Ecto neural progenitor cell (in vitro differentiated cells): ENCODE measurements around the gene YPEL1.
A peak's percentile ranks its signal among the peaks of the same experiment; 100 is the strongest.

Source experiments
- DNase-seq: peaks from one replicate; pipeline ENCODE4 v3.0.0-alpha.2; 2018; ENCODE audit warnings: low spot score

Gene YPEL1

DNA sequence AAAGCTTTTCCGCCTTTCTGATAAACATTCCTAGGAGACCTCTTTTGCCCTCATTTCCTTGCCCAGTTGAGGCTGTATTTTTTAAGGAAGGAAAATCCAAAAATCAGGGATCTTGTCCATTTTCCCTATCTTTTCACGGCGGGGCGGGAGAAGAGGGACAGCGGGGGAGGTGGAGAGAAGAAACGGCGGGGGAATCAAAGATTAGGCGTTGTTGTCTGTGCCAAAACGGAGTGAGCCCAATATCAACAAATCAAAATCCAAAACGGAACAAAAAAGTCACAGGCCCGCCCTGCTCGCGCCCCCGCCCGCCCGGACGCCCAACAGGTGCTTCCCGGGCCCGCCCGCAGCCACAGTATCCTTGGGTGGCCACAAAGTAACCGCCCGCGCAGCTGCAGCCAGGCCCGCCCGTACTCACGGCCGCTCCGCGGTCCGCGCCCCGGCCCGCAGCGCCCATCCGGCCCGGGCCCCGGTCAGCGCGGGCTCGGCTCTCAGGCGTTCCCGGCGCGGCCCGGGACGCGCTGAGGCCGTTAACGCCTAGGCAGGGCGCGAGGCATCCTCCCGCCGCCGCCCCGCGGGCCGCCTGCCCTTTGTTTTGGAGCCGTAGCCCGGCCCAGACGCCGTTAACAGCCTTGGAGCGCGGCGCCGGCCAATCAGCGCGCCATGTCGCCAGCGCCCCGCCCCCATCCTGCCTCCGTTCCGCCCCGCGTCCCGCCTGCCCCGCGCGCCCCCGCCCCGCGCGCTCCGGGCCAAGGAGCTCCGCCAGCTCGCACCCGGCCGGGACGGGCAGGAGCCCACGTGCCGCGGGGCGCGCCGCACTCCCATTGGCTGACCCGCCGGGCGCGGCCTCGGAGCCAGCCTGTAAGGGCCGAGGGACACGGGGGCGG is at the start of gene YPEL1:
Gene YPEL1, minus strand, starts transcription at position 595 of the 884 bp plus-strand sequence. CDS start 25,050 bp downstream, outside the sequence.
- peak; percentile 100 for DNase-seq

GRCh38 chr22:21780259-21780658 is 44.7 kb upstream of the YPEL1 start:
- no peak for DNase-seq

DNA sequence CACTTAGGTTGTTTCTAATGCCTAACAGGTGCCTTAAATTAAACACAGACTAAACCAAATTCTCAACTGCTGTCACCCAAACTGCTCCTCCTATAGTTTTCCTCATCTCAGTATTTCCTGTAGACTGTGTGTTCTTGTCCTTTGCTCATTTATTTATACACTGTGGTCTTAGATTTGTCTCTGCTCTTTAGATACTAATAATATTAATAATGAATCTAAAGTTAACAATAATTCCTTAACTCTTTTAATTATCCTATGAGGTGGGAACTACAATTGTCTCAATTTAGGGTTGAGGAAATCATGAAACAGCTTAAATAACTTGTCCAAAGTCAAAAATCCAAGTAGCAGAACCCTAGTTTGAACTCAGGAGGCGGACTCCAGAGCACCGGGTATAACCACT is 43.9 kb upstream of the YPEL1 start:
- no peak for DNase-seq

- DNase-seq = no peak
Measured at GRCh38 chr22:21778705-21779363, 43.2 kb upstream of the YPEL1 start.

- no peak for DNase-seq
Measured at GRCh38 chr22:21771631-21771976, 36.0 kb upstream of the YPEL1 start.

GRCh38 chr22:21768435-21768834 is 32.8 kb upstream of the YPEL1 start:
- DNase-seq = no peak

DNA sequence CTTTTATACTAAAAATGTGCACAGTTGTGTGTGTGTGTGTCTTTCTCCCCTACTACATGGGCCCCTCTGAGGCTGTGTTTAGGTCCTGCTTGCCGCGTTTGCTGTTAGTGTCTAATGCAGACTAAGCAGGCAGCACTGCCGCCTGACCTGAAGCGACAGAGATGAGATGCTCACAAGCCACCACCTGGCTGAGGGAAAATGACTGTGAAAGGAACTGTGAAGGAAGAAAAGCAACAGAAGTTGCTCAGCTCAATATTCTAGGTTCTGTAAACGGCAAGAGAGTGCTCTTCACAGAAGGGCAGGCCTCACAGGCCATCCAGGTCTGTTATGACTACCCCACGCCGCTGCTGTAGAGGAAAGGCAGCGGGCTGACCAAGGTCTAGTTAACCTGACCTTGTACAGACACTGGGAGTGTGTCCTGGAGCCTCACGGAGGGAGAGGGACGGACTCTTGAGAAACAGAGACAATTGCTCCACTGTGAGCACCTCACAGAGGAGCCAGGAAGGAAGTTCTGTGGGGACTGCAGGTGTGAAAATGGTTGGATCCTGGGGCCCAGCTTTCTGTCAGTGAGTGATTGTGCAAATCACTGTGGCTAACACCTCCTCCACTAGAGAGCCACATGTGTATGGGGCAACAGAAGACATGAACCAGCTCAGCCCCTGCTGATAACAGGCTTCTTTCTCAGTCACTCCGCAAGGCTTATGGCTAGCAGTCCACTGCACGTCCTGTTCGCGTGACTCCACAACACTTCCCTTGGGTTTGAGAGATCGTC is 31.3 kb upstream of the YPEL1 start:
- no peak for DNase-seq

DNA sequence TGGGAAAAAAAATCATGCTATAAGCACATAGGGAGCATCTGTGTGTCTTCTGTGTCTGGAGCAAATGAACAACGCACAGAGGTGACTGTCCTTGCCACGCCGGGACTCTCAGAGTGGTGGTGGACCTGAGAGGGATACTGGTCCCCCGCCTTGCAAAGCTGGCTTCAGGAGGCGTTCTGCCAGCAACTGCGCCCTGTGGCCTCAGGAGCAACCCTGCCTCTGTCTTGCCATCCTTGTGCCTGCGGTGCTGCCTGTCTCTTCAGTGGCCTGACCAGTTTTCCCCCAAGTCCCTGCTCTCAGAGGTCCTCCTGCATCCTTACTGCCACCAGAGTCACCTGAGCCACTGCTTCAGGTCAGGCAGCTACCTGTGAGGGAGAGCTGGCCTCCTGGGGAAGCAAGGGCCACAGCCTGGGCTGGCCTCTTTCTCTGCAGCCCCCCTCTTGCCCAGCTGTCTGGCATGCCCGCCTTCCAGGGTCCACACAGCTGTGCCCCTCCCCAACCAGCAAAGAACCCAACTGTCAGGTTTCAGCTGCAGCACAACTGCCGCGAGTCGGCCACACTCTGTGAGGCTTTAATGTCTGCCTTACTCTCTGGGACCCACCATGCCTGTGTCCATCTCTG is 30.4 kb upstream of the YPEL1 start:
- DNase-seq = no peak

- DNase-seq = no peak
Measured at GRCh38 chr22:21764038-21764804, 28.6 kb upstream of the YPEL1 start.

- DNase-seq = no peak
Measured at GRCh38 chr22:21762712-21763581, 27.4 kb upstream of the YPEL1 start.

DNA sequence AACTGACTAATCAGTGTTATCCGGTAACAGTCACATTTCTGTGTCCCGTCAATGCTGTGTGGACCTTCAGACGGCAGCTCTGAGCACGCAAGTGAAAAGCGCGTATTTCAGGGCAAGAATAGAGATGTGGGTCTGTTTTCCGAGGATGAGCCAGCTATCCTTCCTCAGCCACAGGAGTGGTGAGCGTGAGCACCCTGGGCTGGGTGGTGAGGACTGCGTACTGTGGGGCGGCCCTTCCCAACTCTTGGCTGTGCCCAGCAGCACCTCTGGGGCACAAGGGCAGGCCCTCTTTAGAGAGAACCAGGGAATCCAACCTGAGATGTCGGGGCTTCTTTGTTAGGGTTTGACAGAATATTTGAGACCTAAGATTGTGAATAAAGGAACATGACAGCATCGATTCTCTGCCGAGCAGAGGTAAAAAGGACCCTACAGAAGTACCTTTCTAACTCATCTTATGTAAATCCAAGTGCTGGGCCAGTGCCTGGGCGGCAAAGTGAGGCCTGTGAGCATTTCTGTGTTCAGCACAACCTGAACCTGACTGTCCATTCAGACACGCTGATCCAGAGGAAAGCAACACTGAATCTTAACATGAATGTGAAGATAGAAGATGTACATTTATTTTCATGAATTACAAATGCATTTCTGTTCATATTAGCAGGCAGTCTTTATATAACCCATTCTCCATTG is 26.5 kb upstream of the YPEL1 start:
- DNase-seq = no peak

DNA sequence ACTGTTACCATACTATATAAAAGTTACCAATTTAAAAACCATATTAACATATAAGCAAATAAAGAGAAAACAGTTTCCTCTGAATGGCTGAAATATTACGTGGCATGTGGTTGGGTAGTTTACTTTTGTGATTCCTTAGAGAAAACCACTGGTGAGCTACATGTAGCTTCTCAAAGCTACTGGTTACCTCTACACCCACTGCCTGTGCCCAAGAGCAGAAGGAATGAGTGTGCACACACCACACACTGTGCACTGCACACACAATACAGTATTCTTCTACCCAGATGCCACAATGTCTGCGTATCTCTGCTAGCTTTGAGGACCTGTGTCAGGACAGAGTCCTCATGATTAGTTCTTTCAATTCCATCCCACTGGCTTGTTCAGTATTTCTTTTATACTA is 25.5 kb upstream of the YPEL1 start:
- no peak for DNase-seq

DNA sequence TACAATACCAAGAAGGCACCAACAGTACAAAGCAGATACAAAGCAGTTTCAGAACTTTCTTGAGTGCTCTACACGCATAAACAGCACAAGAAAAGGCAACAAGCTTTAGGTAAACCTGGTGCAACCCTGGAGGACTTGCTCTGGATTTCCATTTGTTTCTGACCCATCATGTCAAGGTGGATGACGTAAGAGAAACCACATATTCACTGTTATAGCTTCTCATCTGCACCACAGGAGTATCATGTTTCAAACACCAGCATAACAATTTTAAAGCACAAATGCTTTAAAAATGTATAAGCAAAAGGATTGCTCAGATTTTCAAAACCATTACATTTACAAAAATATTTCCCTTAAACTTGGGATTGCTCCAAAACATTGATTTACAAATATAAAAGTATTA is 25.0 kb upstream of the YPEL1 start:
- no peak for DNase-seq

DNA sequence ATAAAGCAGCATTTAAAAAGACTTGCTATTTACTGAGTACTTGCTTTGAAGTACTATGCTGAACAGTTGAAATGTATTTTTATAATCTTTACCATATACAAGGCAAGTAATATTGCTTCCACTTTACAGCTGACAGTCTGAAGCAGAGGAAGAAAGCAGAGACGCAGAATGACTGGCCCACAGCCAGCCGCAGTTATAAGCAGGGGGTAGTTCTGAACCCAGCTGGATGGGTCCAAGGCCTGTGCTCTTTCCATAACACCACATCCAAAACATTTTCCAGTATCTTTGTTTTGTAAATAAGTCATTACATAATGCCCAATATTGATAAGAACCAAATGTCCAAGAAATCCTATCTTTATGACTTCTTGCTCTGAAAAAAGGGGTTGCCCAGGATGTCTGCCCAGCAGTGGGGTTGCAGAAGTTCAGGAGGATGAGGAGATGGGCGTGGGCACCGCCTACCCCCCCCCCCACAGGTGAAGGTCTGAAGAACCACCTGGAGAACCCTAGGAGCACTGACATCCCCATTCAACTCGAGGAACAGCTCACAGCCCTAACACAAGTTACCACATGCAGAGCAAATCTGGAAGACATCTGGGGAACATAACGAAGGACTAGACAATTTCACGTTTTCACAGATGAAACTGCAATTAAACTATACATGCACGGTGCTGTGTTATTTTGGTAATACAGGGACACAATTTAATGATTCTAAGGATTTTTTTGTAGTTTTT is 24.2 kb upstream of the YPEL1 start:
- no peak for DNase-seq

DNA sequence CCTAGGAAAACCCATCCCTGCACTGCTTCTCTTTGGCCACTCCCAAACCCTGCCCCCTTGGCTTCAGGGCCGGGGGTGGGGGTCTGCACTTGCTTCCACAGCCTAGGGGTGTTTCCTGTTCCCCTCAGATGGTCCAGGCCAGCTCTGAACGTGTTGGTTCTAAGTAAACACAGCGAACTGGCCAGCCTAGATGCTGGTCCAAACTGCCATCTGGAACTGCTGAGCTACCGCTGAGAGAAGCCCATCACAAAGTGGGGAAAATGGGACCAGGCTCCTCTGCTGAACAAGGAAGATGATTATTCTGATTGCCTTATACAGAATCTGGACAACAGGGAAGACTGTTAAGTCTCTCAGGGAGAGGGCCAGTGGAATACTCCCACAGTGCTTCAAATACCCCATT is 23.5 kb upstream of the YPEL1 start:
- DNase-seq = no peak

GRCh38 chr22:21758091-21758864 is 22.7 kb upstream of the YPEL1 start:
- no peak for DNase-seq

DNA sequence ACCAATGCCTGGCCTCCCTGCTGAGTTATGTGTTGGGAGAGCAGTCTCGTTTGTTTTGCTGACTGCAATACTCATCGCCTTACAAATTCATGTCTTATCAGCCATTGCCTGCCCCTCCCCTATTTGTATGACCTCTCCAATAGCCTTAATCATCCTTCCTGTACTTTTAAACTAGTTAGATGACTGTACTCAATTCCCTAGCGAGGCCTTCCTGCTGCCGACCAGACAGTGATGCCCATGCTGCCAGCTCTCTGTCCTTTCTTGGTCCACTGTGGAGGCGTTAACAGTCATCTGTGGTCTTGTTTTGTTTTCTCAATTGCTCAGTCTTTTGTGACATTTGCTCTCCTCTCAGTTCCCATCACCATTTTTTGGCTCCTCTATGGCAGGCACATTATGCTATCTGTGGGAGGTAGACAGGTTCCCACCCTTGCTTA is 20.3 kb upstream of the YPEL1 start:
- no peak for DNase-seq

GRCh38 chr22:21754523-21754922 is 18.9 kb upstream of the YPEL1 start:
- no peak for DNase-seq
